GM12878 (cell line): ENCODE data around the gene GLB1L. TPM values are rescaled to one million over a fixed set of nuclear protein-coding genes. Genes with fewer than 3 reads are reported as not detected.
A peak's percentile ranks its signal among the peaks of the same experiment; 100 is the strongest.

Experiments used
- BCL11A ChIP-seq: IDR thresholded peaks from 2 replicates; pipeline ENCODE4 v1.6.1; 2011; ENCODE audit warnings: low read depth, low read length
- CEBPB ChIP-seq, 2 experiments: fragments of 150-350 bp in 1 of 2; IDR thresholded peaks; 2 replicates each; pipeline ENCODE4 v1.6.1; 2012 to 2014; ENCODE audit warnings: low read depth in 2 of 2, low read length in 2 of 2, borderline replicate concordance in 1 of 2, inconsistent platforms in 1 of 2
- CTCF ChIP-seq, 3 experiments: IDR thresholded peaks in 2 of 3; conservative IDR thresholded peaks in 1 of 3; 2 replicates each; pipeline ENCODE4 v1.5.1; 2011; ENCODE audit warnings: low read depth in 3 of 3, low read length in 3 of 3, mild to moderate bottlenecking in 3 of 3, control low read depth in 2 of 3, moderate library complexity in 2 of 3, inconsistent platforms in 1 of 3, mixed read lengths in 1 of 3; ENCODE audit not compliant: control insufficient read depth in 2 of 3, insufficient read depth in 1 of 3; ENCODE audit errors: extremely low read depth in 1 of 3
- E2F8 ChIP-seq: fragments of 450-650 bp; IDR thresholded peaks from 2 replicates; pipeline ENCODE4 v1.6.1; 2018; ENCODE audit warnings: mild to moderate bottlenecking, low read depth, moderate library complexity; ENCODE audit not compliant: partially characterized antibody
- NFYA ChIP-seq: IDR thresholded peaks from 2 replicates; pipeline ENCODE4 v1.6.1; 2011; ENCODE audit warnings: low read depth, mild to moderate bottlenecking, low read length, improper control_type of control experiment, borderline replicate concordance
- TARDBP ChIP-seq: IDR thresholded peaks from 2 replicates; pipeline ENCODE4 v1.6.1; 2016; ENCODE audit warnings: borderline replicate concordance
- ZBED1 ChIP-seq: IDR thresholded peaks from 2 replicates; pipeline ENCODE4 v1.6.1; 2016; ENCODE audit warnings: borderline replicate concordance
- polyA plus RNA-seq, 11 experiments: library from polyadenylated mRNA; depleted of rRNA in 4 of 11; unstranded in 6 of 11; stranded (reverse) in 5 of 11; fragments of >200 nt; fragmentation: Nextera tagmentation in 4 of 11; fragmentation: Illumina TruSeq in 1 of 11; extraction: Ambion mirVana in 4 of 11; extraction: Trizol in 1 of 11; gene quantifications; 1 replicate in 1 of 11; 2 replicates in 10 of 11; pipeline versions ENCODE4 v1.2.1 to v1.2.3, GENCODE V29; 2011 to 2016; ENCODE audit warnings: inconsistent platforms in 2 of 11, missing spikeins in 2 of 11, low read depth in 1 of 11
- total RNA-seq, 4 experiments: library from RNA; depleted of rRNA in 3 of 4; stranded (reverse); fragments of >200 nt in 3 of 4; fragmentation: Illumina TruSeq in 1 of 4; extraction: Trizol in 1 of 4; gene quantifications; 2 replicates each; pipeline versions ENCODE4 v1.2.1 to v1.2.3, GENCODE V29; 2013 to 2021

GLB1L gene
- total and polyA plus RNA-seq, 10 of the 15 experiments (the other 5 are each of a cell fraction or from before 2014, with no cell fraction given) = 0.29 to 4.6 (median 2.7) TPM

- no peak for TF ChIP-seq TARDBP
- no peak for TF ChIP-seq ZBED1
- peak; percentile 27 for TF ChIP-seq E2F8
- TF ChIP-seq BCL11A = no peak
- TF ChIP-seq CTCF (IDR thresholded peaks at IDR 0.05 in 2 of 3, conservative IDR thresholded peaks at IDR 0.05 in 1 of 3; ENCODE audit: control insufficient read depth in 2 of 3, extremely low read depth in 1 of 3, insufficient read depth in 1 of 3, low read depth in 3 of 3, low read length in 3 of 3) = peak; percentile 95 to 99 (median 98)
- TF ChIP-seq CEBPB (IDR thresholded peaks at IDR 0.05; ENCODE audit: borderline replicate concordance in 1 of 2, low read depth in 2 of 2, low read length in 2 of 2) = no peak
- no peak for TF ChIP-seq NFYA
These were observed 32.7 kb upstream of the GLB1L start (continued) for GRCh38 chr2:219277703-219278654.
